Measurements from ENCODE around the gene GSG1L.

Gene GSG1L

GRCh38 chr16:27847030-27847550 lies 216.4 kb downstream of the GSG1L start:
- DNase-seq (ENCODE audit: low spot score): no peak

DNA sequence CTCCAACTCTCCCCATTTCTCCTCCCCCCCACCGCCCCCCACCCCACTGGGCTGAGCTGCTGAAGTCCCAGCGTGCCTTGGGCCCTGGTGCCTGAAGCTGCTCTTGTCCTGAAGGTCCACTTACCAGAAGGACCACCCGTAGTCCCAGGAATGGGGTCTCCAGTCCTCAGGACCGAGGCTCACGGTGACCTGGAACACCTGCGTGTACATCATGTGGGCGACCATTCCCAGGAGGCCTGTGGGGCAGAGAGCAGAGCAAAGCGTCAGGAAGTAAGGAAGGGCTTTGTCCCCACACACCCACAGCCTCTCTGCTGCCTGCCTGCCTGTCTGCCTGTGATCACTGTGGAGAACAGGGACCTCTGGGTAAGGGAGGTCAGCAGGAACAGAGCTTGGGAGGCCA lies 218.7 kb downstream of the GSG1L start:
- no peak for DNase-seq (ENCODE audit: low spot score)

GRCh38 chr16:27843800-27844199 lies 219.7 kb downstream of the GSG1L start:
- DNase-seq (ENCODE audit: low spot score): no peak

GRCh38 chr16:27841911-27842310 lies 221.6 kb downstream of the GSG1L start:
- no peak for DNase-seq (ENCODE audit: low spot score)

- DNase-seq (ENCODE audit: low spot score): no peak
Measured at GRCh38 chr16:27841061-27841801, 222.3 kb downstream of the GSG1L start.

- DNase-seq (ENCODE audit: low spot score): no peak
Measured at GRCh38 chr16:27840311-27841060, 223.0 kb downstream of the GSG1L start.

DNA sequence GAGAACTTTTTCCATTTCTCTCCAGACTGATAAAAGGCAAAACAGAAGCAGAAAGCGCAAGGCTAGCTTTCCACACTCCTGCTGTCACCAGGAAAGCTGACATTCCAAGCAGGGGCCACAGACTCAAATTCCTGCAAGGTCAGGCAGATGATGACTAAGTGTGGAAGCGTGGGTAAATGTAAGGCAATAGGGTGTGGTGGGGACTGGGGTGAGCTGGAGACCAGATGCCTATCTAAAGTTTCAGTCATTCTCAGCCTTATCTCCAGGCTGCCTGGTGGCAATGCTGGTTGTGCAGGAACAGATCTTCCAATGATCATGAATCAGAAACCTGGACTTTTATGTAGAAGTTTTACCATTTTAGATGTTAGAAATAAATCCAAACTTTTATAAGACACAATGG lies 224.1 kb downstream of the GSG1L start:
- no peak for DNase-seq (ENCODE audit: low spot score)

DNA sequence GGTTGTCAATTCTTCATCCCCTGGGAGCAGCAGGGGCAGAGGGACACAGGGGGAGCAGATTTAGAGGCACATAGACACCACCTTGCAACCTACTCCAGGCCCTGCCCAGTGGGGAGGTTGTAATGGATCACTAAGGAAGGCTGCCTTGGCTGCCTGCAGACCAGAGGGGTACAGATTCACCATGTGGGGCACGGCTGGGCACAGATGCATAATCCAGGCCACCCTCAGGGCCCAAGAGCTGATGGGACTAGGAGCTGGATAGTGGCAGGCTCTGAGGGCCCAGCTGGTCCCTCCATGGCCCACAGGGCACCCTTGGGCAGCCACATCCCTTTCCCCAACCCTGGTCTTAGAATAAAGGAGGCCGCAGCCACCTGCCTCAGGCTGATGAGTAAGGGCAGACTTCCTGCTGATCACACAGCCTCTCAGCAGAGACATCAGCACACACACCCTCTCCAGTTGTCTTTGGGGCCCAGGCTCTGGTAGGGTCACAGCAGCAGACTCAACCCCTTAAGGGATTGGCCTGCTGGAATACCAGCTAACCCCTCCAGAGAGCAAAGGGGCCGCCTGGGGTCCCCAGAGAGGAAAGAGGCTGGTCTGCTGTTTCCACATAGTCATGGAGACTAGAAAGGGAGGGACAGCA lies 224.9 kb downstream of the GSG1L start:
- no peak for DNase-seq (ENCODE audit: low spot score)

DNA sequence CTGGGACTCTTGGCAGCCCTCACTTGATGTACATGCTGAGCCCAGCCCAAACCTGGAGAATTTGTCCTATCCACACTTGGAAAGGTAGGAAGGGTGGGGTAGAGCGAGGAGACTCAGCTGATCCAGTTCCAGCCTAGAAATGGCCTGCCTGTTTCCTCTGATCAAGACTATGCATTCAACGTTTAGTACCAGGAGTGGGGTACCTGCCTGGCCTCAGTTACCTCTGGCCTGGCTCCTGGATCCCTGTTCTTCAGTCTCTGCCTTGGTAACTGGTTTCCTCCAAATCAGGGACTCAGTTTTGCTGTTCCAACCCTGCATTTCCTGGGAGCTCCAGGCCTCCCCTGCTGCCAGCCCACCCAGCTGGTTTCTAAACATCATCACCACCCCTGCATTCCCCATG lies 233.5 kb downstream of the GSG1L start:
- no peak for DNase-seq (ENCODE audit: low spot score)

GRCh38 chr16:27828671-27829070 lies 234.8 kb downstream of the GSG1L start:
- no peak for DNase-seq (ENCODE audit: low spot score)

GRCh38 chr16:27827765-27828164 lies 235.7 kb downstream of the GSG1L start:
- DNase-seq (ENCODE audit: low spot score): no peak

DNA sequence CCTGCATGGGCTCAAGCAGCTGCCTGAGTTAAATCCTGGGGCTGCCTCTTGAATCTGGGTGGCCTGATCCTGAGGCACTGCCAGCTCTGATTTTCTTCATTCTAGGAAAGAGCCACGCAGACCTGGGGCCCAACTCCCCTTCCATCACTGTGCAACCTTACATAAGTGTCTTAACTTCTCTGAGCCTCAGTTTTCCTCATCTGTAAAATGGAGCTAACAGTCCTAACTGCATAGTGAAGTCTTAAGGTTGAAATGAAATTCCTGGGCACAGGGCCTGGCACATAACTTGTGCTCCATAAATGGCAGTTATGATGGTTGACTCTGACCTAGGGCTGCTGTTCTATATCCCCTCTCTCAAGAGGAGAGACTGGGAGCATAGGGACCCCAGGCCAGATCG lies 236.6 kb downstream of the GSG1L start:
- DNase-seq (ENCODE audit: low spot score): no peak

- DNase-seq (ENCODE audit: low spot score): no peak
Measured at GRCh38 chr16:27826081-27826892, 237.2 kb downstream of the GSG1L start.

GRCh38 chr16:27824786-27825185 lies 238.7 kb downstream of the GSG1L start:
- DNase-seq (ENCODE audit: low spot score): no peak

DNA sequence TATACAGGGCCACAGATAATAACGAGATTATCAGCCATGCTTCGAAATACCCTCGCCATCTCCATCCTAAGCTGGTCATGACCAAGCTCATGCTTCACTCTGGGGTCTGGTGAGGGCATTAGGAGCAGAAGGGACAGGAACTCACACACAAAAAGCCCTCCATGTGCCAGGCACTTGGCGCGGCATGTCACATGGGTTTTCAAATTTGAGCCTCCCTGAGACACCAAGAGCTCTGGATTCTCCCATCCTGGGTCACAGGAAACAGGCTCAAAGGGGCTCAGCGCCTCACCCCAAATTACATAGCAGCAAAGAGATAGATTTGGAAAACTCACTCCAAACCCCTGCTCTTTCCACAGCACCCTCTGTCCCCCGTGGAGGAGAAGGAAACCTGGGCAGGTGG lies 239.5 kb downstream of the GSG1L start:
- DNase-seq (ENCODE audit: low spot score): no peak

DNA sequence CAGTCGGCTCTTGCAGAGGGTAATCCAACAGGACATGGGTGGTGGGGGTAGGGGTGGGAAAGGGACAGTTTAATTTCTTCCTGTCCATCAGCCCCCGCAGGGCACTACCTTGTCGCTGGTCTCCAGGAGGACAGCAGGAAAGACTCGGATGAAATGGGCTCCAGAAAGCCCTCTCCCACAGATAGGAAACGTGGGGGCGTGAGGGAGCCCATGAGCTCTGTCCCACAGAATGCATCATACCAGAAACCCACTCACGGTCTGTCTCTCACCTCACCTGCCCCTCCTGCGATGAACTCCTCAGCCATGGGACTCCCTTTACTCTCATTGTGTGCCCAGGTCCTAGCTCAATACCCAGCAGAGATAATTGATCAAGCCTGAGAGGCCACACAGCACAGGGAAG lies 240.1 kb downstream of the GSG1L start:
- DNase-seq (ENCODE audit: low spot score): no peak

GRCh38 chr16:27822996-27823395 lies 240.5 kb downstream of the GSG1L start:
- DNase-seq (ENCODE audit: low spot score): no peak

- DNase-seq (ENCODE audit: low spot score): no peak
Measured at GRCh38 chr16:27822529-27822928, 241.0 kb downstream of the GSG1L start.

DNA sequence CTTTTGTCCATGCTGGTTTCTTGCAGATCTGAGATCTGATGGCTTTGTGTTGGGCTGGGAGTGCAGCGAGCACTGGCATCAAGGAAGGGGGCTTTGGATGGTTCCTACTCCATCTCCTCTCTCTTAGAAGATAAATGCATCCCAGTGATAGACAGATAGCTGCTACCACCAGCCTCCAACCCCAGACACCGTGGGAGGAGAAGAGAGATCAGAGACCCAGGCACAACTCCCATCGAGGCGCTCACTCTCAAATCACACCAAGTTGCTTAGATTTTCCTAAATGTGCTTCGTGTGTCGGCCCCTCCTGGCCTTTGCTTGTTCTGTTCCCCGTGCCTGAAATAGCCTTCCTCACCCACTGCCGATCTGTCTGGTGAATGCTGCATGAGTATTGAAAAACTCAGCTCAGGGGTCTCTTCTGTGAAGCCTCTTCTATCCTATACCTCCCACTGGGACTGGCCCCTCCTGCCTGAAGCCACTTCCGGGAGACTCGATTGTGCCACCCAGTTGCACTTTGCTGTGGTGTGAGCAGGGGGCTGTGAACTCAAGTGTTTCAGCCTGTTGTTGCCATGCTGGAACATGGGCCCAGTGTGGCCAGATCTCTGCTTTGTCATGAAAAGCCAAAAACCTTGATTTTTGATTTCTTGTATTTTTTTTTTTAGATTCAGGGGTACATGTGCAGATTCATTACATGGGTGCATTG lies 242.7 kb downstream of the GSG1L start:
- no peak for DNase-seq (ENCODE audit: low spot score)

- DNase-seq (ENCODE audit: low spot score): no peak
Measured at GRCh38 chr16:27819881-27820610, 243.5 kb downstream of the GSG1L start.

DNA sequence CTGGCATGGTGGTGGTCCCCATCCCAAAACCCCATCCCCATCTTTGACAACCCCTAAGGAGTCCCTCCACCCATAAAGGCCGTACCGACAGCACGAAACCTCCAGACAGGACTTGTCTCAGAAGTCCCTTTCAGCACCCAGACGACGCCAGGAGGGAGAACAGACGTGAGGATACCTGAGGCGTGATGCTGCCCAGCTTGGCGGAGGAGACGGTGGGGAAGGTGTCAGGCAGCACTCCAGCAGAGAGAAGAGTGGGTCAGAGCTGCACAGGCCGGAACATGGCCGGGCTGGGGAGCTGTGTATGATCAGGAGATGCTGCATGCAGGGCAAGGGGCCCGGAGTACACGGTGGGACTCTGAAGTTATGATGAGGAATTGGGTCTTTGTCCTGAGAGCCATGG lies 244.2 kb downstream of the GSG1L start:
- DNase-seq (ENCODE audit: low spot score): no peak
